ENCODE measurements around the gene MGAT3.

Gene MGAT3

GRCh38 chr22:39515266-39516050 is 58.6 kb downstream of the MGAT3 start:
- peaks cover 72% of the 10 kb centered on the region for H3K36me3 ChIP-seq (ENCODE audit: insufficient read depth, low read length)

GRCh38 chr22:39517470-39517869 is 60.7 kb downstream of the MGAT3 start:
- Histone ChIP-seq H3K27me3 (ENCODE audit: insufficient read depth, low read length, poor library complexity) (no peaks in the 10 kb centered on the region), H3K27ac (ENCODE audit: low read length) (no peak overlapping the region), H3K79me2 (ENCODE audit: insufficient read depth, low read length) (peaks cover 73% of the 10 kb centered on the region), H2AFZ (ENCODE audit: low read depth, low read length) (no peak overlapping the region), H3K4me1 (ENCODE audit: insufficient read depth, low read length) (peaks cover 35% of the 10 kb centered on the region), H3K9ac (ENCODE audit: low read depth, low read length) (no peak overlapping the region; the same call in 1 of the 2 replicates), H3K4me2 (ENCODE audit: insufficient read depth, low read length) (peak overlapping the region; percentile 74; the same call in 1 of the 2 replicates), H3K9me3 (ENCODE audit: insufficient read depth, low read length, severe bottlenecking) (no peaks in the 10 kb centered on the region), H3K4me3 (ENCODE audit: low read depth in 1 of 2, low read length in 2 of 2) (no peak overlapping the region), H4K20me1 (ENCODE audit: insufficient read depth, low read length) (peaks cover 43% of the 10 kb centered on the region), H3K36me3 (ENCODE audit: insufficient read depth, low read length) (peaks cover 72% of the 10 kb centered on the region)
- ATAC-seq (ENCODE audit: insufficient read depth, low read depth) (no peak), DNase-seq (no peak)
- TF ChIP-seq, protein P1, sequence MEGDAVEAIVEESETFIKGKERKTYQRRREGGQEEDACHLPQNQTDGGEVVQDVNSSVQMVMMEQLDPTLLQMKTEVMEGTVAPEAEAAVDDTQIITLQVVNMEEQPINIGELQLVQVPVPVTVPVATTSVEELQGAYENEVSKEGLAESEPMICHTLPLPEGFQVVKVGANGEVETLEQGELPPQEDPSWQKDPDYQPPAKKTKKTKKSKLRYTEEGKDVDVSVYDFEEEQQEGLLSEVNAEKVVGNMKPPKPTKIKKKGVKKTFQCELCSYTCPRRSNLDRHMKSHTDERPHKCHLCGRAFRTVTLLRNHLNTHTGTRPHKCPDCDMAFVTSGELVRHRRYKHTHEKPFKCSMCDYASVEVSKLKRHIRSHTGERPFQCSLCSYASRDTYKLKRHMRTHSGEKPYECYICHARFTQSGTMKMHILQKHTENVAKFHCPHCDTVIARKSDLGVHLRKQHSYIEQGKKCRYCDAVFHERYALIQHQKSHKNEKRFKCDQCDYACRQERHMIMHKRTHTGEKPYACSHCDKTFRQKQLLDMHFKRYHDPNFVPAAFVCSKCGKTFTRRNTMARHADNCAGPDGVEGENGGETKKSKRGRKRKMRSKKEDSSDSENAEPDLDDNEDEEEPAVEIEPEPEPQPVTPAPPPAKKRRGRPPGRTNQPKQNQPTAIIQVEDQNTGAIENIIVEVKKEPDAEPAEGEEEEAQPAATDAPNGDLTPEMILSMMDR (IDR thresholded peaks at IDR 0.05; ENCODE audit: borderline replicate concordance, extremely low read depth, low read length, poor library complexity, severe bottlenecking): no peak
- no peak for TF ChIP-seq EZH2 (IDR thresholded peaks at IDR 0.05; ENCODE audit: borderline replicate concordance, low read depth, low read length, severe bottlenecking)

More at GRCh38 chr22:39515266-39516050, 58.6 kb downstream of the MGAT3 start:
- H3K4me3 ChIP-seq (ENCODE audit: low read depth in 1 of 2, low read length in 2 of 2): no peak overlapping the region
- peaks cover 20% of the 10 kb centered on the region for H3K4me1 ChIP-seq (ENCODE audit: insufficient read depth, low read length)
- no peak for DNase-seq
- no peak overlapping the region for H3K27ac ChIP-seq (ENCODE audit: low read length)
- TF ChIP-seq EZH2 (IDR thresholded peaks at IDR 0.05; ENCODE audit: borderline replicate concordance, low read depth, low read length, severe bottlenecking): no peak
- TF ChIP-seq, protein P1 (IDR thresholded peaks at IDR 0.05; ENCODE audit: borderline replicate concordance, extremely low read depth, low read length, poor library complexity, severe bottlenecking): no peak
- ATAC-seq (ENCODE audit: insufficient read depth, low read depth): no peak
- H4K20me1 ChIP-seq (ENCODE audit: insufficient read depth, low read length): peaks cover 33% of the 10 kb centered on the region
- H3K9ac ChIP-seq (ENCODE audit: low read depth, low read length): no peak overlapping the region
- no peak overlapping the region for H3K4me2 ChIP-seq (ENCODE audit: insufficient read depth, low read length)
- H3K27me3 ChIP-seq (ENCODE audit: insufficient read depth, low read length, poor library complexity): no peaks in the 10 kb centered on the region
- H3K79me2 ChIP-seq (ENCODE audit: insufficient read depth, low read length): peaks cover 63% of the 10 kb centered on the region
- H3K9me3 ChIP-seq (ENCODE audit: insufficient read depth, low read length, severe bottlenecking): no peaks in the 10 kb centered on the region
- no peak overlapping the region for H2AFZ ChIP-seq (ENCODE audit: low read depth, low read length)

DNA sequence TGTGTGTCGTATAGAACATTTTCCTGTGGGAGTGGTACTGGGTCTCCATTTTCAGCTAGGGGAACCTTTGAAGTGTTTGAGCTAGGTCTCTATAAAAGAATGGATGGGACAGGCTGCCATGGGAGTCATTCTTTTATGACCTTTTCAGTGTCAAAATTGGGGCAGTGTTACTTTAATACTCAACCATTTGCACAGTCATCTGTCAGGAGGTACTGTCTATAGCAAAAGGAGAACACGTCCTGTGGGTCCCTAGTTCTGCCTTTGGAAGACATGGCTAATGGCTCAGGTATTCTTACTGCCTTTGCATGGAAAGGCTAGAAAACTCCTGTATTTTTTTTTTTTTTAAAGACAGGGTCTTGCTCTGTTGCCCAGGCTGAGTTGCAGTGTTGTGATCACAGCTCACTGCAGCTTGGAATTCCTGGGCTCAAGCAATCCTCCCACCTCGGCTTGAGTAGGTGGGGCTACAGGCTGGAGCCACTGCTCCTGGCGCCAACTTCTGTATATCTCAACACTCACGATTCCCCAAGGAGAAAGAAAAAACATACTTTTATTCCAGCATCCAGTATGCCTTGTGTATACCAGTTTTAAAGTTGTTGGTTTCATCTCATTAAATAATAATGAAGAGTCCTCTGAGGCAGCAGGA is 61.5 kb downstream of the MGAT3 start:
- H3K36me3 ChIP-seq (ENCODE audit: insufficient read depth, low read length): peaks cover 72% of the 10 kb centered on the region
- H3K79me2 ChIP-seq (ENCODE audit: insufficient read depth, low read length): peaks cover 80% of the 10 kb centered on the region
- H3K27me3 ChIP-seq (ENCODE audit: insufficient read depth, low read length, poor library complexity): no peaks in the 10 kb centered on the region
- H3K27ac ChIP-seq (ENCODE audit: low read length): peak overlapping the region; percentile 98; the same call in 1 of the 2 replicates
- ATAC-seq (ENCODE audit: insufficient read depth, low read depth) (no peak), DNase-seq (no peak)
- no peak overlapping the region for H2AFZ ChIP-seq (ENCODE audit: low read depth, low read length)
- peak overlapping the region; percentile 100 for H3K9ac ChIP-seq (ENCODE audit: low read depth, low read length)
- TF ChIP-seq EZH2 (IDR thresholded peaks at IDR 0.05; ENCODE audit: borderline replicate concordance, low read depth, low read length, severe bottlenecking): no peak
- TF ChIP-seq, protein P1 (IDR thresholded peaks at IDR 0.05; ENCODE audit: borderline replicate concordance, extremely low read depth, low read length, poor library complexity, severe bottlenecking): no peak
- no peaks in the 10 kb centered on the region for H3K9me3 ChIP-seq (ENCODE audit: insufficient read depth, low read length, severe bottlenecking)
- peaks cover 43% of the 10 kb centered on the region for H3K4me1 ChIP-seq (ENCODE audit: insufficient read depth, low read length)
- H3K4me2 ChIP-seq (ENCODE audit: insufficient read depth, low read length): peak overlapping the region; percentile 74
- peaks cover 51% of the 10 kb centered on the region for H4K20me1 ChIP-seq (ENCODE audit: insufficient read depth, low read length)
- H3K4me3 ChIP-seq (ENCODE audit: low read depth in 1 of 2, low read length in 2 of 2): peak overlapping the region in 1 of 2 experiments; percentile 95; a peak in 2 of 4 replicates

Data from DND-41 (cell line).